HG03066 (cell line): ENCODE data around the gene GRPEL1.
"Not testable (repeated sequence)": the region's sequence is repeated elsewhere in the genome, so short reads cannot be mapped to it uniquely, and the experiment has no call there.

Experiments
- ATAC-seq: cut with Tn5 transposase; IDR thresholded peaks from one replicate; pipeline ENCODE4 v1.9.1; 2021; ENCODE audit warnings: low read depth; ENCODE audit not compliant: unreplicated experiment

GRPEL1 gene

DNA sequence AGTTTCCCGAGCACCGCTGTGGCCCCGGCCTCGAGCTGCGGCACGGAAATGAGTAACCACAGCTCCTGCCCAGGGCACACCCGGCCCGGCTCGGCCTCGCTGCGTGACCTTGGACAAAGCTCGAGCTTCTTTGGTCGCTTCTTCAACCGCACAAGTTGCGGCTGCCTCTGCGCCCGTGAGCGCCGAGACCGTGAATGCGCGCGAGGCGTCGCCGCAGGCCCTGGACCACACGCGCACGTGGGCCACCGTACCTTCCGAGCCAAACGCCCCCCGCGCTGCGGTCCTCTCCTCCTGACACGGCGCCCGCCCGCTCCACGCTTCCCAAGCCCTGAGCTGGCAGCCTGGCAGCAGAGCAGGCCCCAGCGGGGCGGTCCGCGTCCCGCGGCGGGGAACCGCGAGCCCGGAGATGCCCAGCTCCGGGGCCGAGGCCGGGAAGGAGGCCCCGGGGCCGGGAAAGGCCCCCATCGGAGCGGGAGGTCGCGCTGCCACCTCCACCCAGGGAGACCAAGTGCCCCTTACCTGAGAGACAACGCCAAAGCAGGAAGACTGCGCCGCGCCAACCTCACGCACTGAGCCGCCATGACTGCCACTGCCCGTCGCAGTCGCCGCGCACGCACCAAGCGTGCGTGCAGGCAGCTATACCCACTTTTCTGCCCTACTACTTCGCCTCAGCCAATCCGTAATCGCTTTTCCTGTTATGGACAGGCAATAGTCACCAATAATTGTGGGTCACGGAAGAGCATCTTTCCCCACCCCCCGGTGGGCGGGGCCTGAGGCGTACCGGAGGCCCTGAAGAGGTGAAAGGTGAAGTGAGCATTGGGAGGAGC is at the start of gene GRPEL1:
Gene GRPEL1, minus strand, starts transcription at position 613 of the 827 bp plus-strand sequence. Its CDS starts 32 bp downstream, at position 581.
- peak; percentile 88 for ATAC-seq

DNA sequence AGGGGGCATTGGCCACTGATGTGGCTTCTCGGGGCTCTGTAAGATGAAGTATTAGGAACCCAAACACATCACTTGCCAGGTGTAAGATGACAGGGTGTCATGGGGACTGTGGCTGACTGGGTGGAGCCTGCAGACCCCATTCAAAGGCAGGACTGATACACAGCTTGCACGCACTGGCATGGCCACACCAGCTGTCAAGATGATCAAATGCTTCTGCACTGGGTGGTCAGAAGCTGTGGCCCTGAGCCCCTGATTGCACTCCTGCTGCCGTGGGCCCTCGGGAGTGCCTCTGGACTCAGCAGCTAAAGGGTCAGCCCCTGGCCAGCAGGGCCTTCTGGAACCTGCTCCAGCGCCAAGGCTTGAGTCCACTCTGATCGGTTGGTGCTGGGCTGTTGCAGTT is 48.8 kb upstream of the GRPEL1 start:
- no peak for ATAC-seq

DNA sequence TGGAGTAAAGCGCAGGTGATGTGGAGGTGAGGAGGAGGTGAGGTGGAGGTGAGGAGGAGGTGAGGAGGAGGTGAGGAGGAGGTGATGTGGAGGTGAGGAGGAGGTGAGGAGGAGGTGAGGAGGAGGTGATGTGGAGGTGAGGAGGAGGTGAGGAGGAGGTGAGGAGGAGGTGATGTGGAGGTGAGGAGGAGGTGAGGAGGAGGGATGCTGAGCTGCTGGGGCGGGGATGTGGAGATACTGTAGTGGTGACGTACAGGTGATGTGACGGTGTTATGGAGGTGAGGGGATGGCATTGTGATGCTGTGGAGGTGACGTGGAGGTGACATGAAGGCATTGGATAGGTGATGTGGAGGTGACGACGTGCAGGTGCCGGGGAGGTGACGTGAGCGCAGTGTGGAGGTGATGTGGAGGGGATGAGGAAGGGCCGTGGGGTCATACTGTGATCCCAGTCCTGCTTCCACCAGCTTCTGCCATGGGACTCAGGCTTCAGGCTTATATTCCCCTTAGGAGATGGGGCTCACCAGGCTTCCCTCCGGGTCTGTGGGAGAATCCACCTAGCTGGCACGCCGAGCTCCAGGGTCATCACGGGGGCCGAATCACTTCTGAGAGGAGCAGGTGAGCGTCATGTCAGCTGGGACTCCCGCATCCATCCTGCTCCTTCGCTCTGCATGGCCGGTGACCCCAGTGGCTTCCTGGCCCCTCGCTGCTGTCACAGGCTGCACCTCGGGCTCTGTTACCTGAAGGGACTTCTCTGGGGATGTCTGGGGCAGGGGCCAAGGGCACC is 47.9 kb upstream of the GRPEL1 start:
- ATAC-seq, result no peak

DNA sequence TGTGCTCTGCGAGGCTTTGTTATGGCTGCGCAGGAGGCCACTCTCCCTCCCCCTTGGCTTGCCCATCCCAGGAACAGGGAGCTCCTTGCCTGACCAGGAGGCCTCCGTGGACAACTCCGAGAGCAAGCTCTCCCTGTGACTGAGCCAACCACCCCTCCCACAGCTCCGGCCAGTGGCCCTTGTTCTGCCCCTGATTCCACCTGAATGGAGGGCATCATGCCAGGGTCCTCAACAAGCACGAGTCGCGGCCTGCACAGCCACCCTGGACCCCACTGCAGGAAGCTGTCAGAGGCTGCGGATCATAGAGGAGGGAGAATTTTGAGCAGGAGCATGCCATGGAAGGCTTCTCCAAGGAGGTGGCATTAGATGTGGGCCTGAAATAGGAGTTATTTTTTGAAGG is 44.8 kb upstream of the GRPEL1 start:
- ATAC-seq, result no peak

DNA sequence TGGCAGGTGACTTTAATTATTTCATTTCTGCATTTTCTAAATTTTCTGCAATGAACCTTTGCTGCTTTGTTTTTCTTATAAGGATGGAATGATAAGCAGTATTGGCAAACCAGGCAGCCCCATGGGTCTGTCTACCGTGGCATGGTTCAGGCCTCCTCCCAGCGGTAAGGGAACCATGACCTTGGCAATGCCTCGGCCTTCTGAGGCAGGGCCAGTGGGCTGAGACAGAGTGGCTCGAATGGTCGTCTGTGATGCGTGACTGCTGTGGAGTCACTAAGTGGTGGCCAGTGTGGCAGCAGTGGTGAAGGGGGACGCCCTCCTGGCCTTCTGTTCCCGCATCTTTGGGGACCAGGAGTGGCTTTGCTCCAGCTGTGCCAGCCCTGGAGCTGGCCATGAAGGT is 43.6 kb upstream of the GRPEL1 start:
- ATAC-seq, result no peak

DNA sequence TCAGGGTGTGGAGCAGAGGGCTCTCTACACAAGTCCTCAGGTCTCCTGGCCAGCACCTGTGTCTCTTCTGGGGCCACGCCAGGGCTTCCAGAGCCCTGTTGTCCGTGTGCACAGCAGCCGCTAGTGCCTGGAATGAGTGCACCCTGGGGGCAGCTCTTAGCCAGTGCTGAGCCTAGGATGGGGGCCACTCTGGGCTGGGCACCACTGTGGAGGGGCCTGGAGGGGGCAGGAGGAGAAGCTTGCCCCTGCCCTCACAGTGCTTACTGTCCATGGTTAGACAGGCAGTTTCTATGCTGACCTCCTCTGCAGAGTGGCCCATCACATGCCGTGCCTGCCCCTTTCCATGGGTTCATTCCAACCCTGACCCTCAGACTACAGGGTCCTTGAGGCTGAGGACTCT is 42.7 kb upstream of the GRPEL1 start:
- no peak for ATAC-seq

DNA sequence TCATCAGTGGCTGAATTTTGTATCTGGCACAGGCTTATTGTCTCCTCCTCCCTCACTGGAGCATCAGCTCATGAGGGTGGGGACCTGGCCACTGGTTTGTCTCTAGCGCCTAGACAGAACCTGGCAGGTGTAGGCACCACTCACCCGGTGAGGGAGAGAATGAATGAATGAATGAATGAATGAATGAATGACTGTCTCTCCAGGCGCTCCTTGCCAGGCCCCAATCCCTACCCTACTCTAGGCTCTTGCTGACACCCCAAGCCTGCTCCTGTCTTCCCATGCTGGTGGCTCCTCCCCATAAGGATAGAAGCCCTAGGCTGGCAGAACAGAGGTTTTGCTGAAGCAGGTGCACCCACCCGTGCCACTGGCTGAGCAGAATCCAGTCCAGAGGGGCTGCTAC is 41.3 kb upstream of the GRPEL1 start:
- ATAC-seq, result no peak

DNA sequence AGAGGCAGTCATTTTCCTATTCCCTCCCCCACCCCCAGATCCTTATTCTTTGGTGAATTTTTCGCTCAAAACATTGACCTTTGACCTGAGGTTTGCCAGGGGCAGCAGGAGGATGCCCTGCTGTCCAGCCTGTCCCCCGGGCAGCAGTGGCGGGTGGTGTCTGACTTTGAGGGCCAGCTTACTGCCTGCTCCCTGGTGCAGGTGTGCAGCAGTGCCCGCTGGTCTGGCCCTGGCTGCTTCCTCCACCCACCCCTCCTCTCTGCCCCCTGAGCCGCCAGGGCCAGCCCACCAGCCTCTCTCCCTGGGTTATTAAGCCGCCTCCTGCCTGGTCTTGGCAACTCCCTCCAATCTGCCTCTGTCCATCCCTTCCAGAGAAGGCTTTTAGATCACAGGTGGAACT is 40.8 kb upstream of the GRPEL1 start:
- no peak for ATAC-seq

DNA sequence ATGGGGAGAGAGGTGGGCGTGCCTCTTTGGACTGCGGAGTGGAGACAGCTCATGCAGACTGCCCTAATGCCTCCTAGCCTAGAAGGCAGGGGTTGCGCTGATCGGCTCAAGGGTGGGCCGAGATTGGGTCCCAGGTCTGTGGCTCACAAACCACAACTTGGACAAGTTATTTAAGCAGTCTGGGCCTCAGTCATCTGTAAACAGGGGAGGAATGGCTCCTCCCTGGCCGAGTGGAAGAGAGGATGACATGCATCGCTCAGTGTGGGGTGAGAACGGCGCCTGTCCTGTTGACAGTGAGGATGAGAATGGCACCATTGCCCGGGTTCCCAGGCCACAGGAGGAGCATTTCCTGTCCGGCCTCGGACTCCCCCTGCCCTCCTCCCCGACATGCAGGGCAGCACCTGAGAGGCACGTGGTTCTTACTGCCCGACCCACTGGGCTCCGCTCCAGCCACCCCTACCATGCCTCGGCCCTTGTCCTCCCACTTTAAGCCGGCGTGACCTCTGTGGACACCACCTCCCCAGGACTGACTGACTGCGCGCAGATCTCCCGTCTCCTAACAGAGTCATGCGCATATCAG is 40.3 kb upstream of the GRPEL1 start:
- ATAC-seq, result no peak

DNA sequence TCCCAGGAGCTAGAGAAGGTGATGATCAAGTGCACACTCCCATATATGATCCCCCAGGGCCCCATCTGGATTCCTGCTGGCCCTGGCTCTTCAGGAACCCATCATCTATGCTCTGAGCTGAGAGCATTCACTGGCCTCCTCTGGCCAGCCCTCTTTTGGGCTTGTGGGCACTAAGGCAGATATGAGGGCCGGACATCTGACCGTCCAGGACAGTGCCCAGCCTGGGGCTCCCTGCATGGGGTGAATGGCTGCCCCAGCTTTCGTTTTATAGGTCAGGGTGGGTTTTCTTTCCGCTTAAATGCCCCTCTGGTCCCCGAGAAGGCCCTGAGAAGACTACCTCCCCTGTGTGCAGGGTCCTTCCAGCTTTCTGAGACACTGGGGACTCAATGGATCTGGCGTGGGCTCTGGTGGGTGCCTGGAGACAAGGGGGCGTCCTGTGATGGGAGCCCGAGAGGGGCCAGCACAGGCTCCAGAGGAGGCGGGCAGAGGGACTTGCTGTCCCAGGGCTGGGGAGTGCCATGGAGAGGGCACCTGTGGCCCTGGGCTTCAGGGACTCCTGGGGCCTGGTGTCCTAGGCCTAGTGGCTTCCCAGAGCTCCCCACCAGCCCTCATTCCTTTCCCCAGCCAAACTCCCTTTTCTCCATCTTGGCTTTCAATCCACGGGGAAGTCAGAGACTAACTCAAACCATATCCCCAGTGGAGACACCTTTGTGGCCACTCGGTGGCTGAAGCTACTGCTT is 39.5 kb upstream of the GRPEL1 start:
- no peak for ATAC-seq

DNA sequence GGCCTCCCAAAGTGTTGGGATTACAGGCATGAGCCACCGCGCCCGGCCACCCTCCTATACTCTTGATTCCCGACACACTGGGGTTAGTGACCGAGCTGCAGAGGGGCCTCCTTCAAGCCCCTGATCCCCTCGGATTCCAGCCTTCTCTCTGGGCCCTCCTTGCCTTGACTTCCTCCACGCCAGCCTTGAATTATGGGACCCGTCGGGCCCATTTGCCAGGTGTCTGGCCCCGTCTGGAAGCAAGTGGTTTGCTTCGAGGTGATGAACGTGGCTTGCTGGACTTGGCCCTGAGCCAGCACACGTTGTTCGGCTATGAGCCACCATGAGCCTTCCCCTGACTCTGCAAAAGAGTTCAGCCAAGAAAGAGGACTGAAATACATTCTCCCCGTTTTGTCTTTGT is 37.4 kb upstream of the GRPEL1 start:
- no peak for ATAC-seq

DNA sequence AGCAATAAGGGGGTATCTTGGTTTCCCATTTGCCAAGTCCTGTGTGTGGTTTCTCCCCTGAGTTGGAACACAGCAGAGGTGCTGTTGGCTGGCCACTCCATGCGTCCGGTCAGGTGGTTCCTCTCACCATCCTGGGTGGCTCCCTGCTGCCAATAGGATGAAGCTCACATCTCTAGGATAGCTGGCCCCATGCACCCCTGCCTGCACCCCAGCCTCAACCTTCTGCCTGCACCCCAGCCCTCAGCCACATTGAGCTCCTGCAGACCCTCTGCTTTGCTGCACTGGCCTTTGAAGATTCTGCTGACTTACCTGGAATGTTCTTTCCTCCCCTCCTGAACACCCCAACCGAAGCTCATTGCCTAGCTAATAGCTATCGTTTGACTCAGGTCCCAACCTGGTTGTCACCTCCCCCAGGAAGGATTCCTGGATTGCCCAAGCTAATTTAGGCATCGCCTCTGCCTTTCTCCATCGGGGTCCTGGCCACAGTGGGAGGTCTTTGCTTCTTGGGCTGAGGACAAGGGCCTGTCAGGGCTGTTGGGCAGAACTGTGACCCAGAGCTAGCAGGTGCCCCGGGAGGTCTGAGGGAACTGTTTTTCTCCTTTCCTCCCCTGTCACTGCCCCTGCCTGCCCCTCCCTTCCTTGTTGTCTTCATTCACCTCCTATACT is 36.6 kb upstream of the GRPEL1 start:
- no peak for ATAC-seq

DNA sequence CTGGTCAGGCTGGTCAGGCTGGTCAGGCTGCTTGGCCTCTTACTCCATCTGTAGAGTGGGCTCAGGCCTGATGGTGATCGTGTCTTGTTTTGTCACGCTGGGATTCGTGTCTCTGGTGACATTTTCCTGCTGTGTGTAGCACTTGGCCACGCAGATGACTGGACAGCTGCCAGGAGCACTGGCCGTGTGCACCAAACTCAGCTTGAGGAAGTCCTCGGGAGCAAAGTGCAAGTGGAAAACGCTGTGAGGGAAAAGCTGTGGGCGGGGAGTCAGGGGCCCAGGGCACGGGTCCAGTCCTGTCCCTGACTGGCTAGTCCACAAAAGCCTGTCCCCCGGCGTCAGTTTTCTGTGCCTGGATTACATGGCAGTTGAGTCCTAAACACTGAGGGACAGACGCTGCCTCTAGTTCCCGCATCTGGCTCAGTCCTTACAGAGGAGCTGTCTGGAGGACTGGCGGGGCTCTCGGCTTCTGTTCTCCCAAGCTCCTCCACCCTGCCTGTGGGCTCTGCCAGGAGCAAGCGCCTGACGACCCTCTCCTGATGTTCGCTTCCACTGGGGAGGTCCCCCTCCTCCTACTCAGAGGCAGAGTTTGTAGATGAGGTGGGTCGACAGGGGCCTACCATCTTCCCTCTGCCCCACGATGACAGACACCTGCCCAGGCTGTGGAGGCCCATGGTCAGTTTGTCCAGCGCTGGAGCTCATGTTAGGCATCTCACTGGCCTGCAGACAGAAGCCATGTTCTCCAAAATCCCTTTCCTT is 35.9 kb upstream of the GRPEL1 start:
- ATAC-seq, result no peak

DNA sequence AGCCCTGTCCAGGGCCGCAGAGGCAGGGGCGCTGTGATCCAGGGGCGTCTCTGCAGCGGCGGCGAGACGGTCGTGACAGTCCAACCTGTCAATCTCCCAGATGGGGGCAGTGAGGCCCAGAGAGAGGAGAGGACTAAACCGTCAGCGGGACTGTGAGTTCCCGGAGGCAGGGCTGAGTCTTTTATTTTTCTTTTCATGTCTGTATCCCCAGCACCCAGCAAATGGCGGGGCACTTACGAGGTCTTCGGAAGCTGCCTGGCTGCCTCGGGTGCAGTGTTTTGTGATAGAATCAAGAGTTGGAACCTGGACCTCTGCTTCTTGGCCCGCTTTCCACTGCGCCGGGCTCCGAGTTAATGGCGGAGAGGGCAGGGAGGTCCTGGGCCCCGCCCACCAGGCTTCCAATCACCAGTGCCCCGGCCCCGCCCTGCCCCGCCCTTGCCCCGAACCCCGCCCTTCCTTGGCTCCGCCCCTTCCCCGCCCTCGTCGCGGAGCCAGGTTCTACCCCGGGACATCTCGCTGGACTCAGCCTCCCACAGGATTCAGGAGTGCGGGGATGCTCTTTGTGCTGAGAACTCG is 35.3 kb upstream of the GRPEL1 start:
- peak; percentile 62 for ATAC-seq

DNA sequence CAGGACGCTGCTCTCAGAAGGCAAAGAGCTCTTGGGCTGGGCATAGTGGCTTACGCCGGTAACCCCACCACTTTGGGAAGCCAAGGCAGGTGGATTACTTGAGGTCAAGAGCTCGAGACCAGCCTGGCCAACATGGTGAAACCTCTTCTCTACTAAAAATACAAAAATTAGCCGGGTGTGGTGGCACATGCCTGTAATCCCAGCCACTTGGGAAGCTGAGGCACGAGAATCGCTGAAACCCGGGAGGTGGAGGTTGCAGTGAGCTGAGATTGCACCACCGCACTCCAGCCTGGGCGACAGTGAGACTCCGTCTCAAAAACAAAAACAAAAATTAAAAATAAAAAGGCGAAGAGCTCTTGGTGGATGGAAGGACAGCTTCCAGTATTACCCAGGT is 34.6 kb upstream of the GRPEL1 start:
- not testable (repeated sequence) for ATAC-seq

DNA sequence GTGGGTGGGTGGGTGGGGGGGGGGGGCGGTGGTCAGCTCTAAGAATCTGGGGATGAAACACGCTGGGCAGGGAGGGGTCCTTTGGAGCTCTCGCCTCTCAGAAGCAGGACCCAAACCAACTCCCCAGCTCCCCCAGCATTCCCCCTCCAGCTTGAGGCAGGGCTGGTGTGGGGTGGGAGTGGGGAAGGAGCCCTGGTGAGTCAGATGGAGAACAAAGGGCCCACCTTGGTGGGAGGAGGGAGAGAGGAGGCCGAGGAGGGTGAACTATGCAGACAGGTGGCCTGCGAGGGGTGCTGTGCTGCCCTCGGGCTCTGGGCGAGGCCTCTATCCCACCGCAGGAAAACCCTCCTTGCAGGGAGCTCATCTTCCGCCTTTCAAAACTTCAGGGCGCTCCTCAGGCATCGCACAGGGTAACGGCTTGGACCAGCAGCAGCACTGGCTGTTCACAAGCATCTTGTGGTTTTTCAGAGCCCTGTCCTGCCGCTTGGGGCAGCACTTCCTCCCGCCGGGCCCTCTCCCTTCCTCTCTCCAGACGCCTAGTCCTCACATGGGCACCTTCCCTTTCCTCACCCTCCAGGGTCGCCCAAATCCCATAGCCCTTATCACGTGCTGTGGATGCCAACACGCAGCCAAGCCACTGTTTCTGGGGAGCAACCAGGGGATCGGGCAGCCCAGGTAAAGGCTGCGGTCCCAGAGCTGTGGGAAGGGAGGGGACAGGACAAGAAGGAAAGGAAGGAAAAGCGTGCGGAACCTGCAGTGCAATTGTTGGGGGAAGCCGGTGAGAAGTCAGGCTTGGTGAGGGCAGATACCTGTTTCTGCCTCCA is 34.0 kb upstream of the GRPEL1 start:
- peak; percentile 65 for ATAC-seq

DNA sequence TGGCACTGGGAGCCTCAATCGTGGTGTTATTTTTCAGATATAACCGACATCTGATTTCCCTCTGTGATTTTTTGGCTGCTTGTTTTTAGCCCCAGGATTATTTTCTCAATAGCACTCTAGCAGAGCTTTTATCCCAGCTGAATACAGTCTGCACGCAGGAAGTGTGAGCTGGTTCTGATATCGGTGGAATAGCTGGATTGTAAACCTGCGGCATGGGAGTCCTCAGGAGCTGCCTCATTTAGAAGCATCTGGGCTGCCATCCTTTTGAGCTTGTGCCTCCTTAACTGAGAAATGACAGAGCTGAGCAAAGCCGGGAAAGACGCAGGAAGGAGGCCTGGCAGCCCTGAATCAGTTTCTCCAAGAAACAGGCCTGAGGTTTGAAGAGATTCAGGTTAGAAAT is 28.4 kb upstream of the GRPEL1 start:
- no peak for ATAC-seq

DNA sequence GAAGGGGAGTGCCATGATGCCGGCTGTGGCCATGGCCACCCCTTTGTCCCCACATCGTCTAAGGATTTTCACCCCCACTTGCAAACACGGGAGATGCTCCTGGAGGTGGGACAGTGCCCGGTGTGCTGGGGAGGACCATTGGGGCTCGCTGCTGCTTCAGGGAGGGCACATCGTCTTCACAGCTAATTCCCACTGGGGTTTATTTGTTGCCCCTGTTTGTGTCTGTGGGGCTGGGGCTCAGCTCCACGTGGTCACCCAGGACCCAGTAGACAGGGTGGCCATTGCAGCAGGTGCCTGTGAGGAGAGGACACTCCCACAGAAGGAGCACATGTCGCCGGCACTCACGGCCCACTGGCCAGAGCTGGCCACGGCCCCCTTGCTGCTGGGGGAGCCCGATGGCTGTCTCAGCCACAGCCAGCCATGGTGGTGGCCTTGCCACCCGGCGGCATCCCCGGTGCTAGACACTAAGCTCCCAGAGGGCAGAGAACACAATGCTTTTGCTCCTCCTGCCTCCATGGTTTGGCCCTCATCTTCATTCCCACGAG is 27.8 kb upstream of the GRPEL1 start:
- no peak for ATAC-seq
